Renal pelvis (tissue), 4 donors: ENCODE measurements around the gene PRSS35. TPM values are rescaled to one million over a fixed set of nuclear protein-coding genes. Genes with fewer than 3 reads are reported as not detected.
"Not testable (repeated sequence)": the region's sequence is repeated elsewhere in the genome, so short reads cannot be mapped to it uniquely, and the experiment has no call there.

ENCODE experiments used
- DNase-seq: peaks from one replicate; pipeline ENCODE4 v3.0.0-alpha.2; 2013
- polyA plus RNA-seq, 3 donors: library from polyadenylated mRNA; unstranded; fragments of 120-200 nt; gene quantifications; one replicate each; pipeline ENCODE4 v1.2.1, GENCODE V29; 2013; ENCODE audit not compliant: insufficient read length in 3 of 3

The PRSS35 gene
- polyA plus RNA-seq, 3 donors, result 28.7 to 41.0 (median 37.5) TPM

GRCh38 chr6:83510791-83511190 is 1.5 kb upstream of the PRSS35 start:
- no peak for DNase-seq

GRCh38 chr6:83511266-83511665 is 1.1 kb upstream of the PRSS35 start:
- DNase-seq, result no peak

- no peak for DNase-seq
Measured at GRCh38 chr6:83514466-83514865, 2.1 kb downstream of the PRSS35 start.

- peak; percentile 47 for DNase-seq
Measured at GRCh38 chr6:83514866-83515466, 2.6 kb downstream of the PRSS35 start.

GRCh38 chr6:83517500-83517899 is 5.2 kb downstream of the PRSS35 start:
- DNase-seq, result no peak

GRCh38 chr6:83518816-83519480 is 6.6 kb downstream of the PRSS35 start:
- DNase-seq, result no peak

- no peak for DNase-seq
Measured at GRCh38 chr6:83536034-83536646, 23.8 kb downstream of the PRSS35 start.

GRCh38 chr6:83536647-83537589 is 24.6 kb downstream of the PRSS35 start:
- DNase-seq, result no peak

- no peak for DNase-seq
Measured at GRCh38 chr6:83539678-83540077, 27.3 kb downstream of the PRSS35 start.

GRCh38 chr6:83546636-83547035 is 34.3 kb downstream of the PRSS35 start:
- DNase-seq, result no peak

GRCh38 chr6:83550482-83550881 is 38.1 kb downstream of the PRSS35 start:
- DNase-seq, result not testable (repeated sequence)

GRCh38 chr6:83551748-83552147 is 39.4 kb downstream of the PRSS35 start:
- DNase-seq, result not testable (repeated sequence)

- DNase-seq, result no peak
Measured at GRCh38 chr6:83556871-83557270, 44.5 kb downstream of the PRSS35 start.

GRCh38 chr6:83558975-83559374 is 46.6 kb downstream of the PRSS35 start:
- no peak for DNase-seq

- not testable (repeated sequence) for DNase-seq
Measured at GRCh38 chr6:83571663-83572185, 59.4 kb downstream of the PRSS35 start.

- peak; percentile 28 for DNase-seq
Measured at GRCh38 chr6:83574783-83575182, 62.4 kb downstream of the PRSS35 start.

Other genes starting within 250 kb of the PRSS35 start
- gene ME1, start 81.5 kb upstream of the PRSS35 start, polyA plus RNA-seq, result 1 to 10 TPM; 1.5 to 2.7 (median 2.3) TPM
- under 1 TPM; 0.24 to 0.94 (median 0.63) TPM for gene SNAP91, start 196.6 kb downstream of the PRSS35 start, polyA plus RNA-seq